Mucosa of descending colon (tissue), 3 donors: ENCODE results near the gene TNNI3K. TPM values are rescaled to one million over a fixed set of nuclear protein-coding genes. Genes with fewer than 3 reads are reported as not detected.

Experiments
- ATAC-seq: fragments of 200-7000 bp; cut with Tn5 transposase; one replicate; pipeline ENCODE4 v1.9.1; 2020; ENCODE audit warnings: mild to moderate bottlenecking, moderate library complexity
- DNase-seq, 3 donors: peaks; one replicate each; pipeline ENCODE4 v3.0.0-alpha.2; 2020
- H3K36me3 ChIP-seq: fragments of 200-600 bp; one replicate; pipeline ENCODE4 v1.8.0; 2021; ENCODE audit warnings: low read depth, mild to moderate bottlenecking
- H3K4me1 ChIP-seq: fragments of 200-600 bp; one replicate; pipeline ENCODE4 v1.8.0; 2021; ENCODE audit warnings: low read depth, mild to moderate bottlenecking
- H3K4me3 ChIP-seq: fragments of 200-600 bp; one replicate; pipeline ENCODE4 v1.8.0; 2021; ENCODE audit warnings: mild to moderate bottlenecking
- H3K9me3 ChIP-seq: fragments of 200-600 bp; one replicate; pipeline ENCODE4 v1.8.0; 2021; ENCODE audit warnings: mild to moderate bottlenecking
- intact Hi-C, 2 donors: fragments of 100-400 bp; cut with DNase I in 1 of 2; cut with micrococcal nuclease in 1 of 2; formaldehyde crosslinking; loops; one replicate each; pipeline versions ENCODE4 v1.11.0 to v1.11.1; 2022; cut with DNase I, micrococcal nuclease
- total RNA-seq, 3 donors: library from RNA; stranded (reverse); fragmentation: NEBNext Ultra II Directional in 2 of 3; extraction: Animal tissue kit (Norgen Biotek cat#: 25700) in 2 of 3; gene quantifications; one replicate each; pipeline versions ENCODE4 v1.2.1 to v1.2.4, GENCODE V29; 2021 to 2023
- TF ChIP-seq, protein P1 (sequence below): fragments of 200-600 bp; IDR thresholded peaks from one replicate; pipeline ENCODE4 v1.8.0; 2022; ENCODE audit warnings: antibody characterized with exemption, mild to moderate bottlenecking
- donor health status: DM: no; HTN: no; CAD: no; lungs with moderate emphysema.
- donor health status: DM: no; HTN: no; CAD: no.
- donor health status: DM: no; HTN: yes; CAD: no.

Gene TNNI3K
- total RNA-seq, 3 donors from 2014 or later = 0.72 to 1.1 (median 1.1) TPM

DNA sequence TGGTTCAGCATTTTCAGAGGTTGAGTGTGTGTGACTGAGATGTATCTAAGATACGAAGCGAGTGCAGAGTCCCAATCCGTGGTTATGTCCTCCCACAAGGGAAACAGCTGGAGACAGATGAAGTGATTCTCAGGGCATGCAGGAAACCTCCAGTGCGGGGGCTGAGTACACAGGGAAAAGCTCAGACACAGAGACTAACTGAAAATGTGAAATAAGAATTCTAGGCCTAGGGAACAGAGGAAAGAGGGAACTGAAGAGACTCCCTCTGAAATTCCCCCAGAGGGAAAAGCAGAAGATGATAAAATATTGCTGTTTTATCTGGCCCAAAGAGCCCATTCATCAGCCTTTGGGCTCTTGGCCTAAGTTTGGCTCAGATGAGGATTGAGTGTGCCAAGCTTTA lies 160.4 kb downstream of the TNNI3K start:
- TF ChIP-seq, protein P1, sequence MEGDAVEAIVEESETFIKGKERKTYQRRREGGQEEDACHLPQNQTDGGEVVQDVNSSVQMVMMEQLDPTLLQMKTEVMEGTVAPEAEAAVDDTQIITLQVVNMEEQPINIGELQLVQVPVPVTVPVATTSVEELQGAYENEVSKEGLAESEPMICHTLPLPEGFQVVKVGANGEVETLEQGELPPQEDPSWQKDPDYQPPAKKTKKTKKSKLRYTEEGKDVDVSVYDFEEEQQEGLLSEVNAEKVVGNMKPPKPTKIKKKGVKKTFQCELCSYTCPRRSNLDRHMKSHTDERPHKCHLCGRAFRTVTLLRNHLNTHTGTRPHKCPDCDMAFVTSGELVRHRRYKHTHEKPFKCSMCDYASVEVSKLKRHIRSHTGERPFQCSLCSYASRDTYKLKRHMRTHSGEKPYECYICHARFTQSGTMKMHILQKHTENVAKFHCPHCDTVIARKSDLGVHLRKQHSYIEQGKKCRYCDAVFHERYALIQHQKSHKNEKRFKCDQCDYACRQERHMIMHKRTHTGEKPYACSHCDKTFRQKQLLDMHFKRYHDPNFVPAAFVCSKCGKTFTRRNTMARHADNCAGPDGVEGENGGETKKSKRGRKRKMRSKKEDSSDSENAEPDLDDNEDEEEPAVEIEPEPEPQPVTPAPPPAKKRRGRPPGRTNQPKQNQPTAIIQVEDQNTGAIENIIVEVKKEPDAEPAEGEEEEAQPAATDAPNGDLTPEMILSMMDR = no peak
- ATAC-seq = no peak
- DNase-seq = peak in 1 of 3 donors; percentile 3

DNA sequence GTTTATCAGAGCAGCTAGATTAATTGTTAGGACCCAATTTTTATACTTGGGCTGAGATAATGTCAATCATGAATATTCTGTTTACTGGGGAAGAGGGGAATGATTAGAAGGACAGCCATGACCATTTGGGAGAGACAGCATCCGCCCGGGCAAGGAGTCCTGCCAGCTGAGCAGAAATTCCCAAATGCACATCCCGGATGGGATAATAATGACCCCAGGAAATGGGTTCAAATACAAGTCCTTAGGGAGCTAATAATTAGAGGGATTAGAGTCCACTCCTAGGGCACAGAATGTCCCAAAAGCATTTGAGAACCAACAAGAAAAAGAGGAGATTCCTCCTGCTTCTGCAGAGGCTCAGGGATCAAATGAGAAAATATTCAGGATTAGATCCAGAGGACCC lies 161.3 kb downstream of the TNNI3K start:
- TF ChIP-seq, protein P1 = no peak
- Histone ChIP-seq H3K36me3 (no peaks in the 10 kb centered on the region), H3K4me1 (no peaks in the 10 kb centered on the region), H3K4me3 (no peak overlapping the region), H3K9me3 (no peaks in the 10 kb centered on the region)
- intact Hi-C loops = no loop called here
- no peak for ATAC-seq
- no peak for DNase-seq

More for the DNA sequence above, 160.4 kb downstream of the TNNI3K start:
- Histone ChIP-seq H3K9me3 (no peaks in the 10 kb centered on the region), H3K4me1 (no peaks in the 10 kb centered on the region), H3K36me3 (no peaks in the 10 kb centered on the region), H3K4me3 (no peak overlapping the region)
- intact Hi-C loops = no loop called here

DNA sequence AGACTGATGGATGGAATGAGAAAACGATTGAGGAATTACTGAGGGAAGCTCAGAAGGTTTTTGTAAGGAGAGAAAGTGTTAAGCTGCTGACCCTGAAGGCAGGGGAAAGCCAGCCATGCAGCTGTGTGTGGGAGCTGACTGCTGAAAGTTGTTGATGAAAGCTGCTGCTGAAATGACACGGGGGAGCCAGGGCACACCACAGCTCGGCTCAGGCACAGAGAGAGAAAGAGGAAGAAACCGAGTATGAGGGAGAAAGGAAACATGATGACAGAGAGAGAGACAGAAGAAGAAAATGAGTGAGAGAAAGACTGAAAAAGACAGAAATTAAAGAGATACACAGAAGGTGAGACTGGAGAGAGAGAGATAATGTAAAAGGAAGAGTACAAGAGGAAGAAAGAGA lies 161.7 kb downstream of the TNNI3K start:
- H3K36me3 ChIP-seq = no peaks in the 10 kb centered on the region
- no peaks in the 10 kb centered on the region for H3K4me1 ChIP-seq
- H3K9me3 ChIP-seq = no peaks in the 10 kb centered on the region
- TF ChIP-seq, protein P1 = no peak
- intact Hi-C loops = no loop called here
- DNase-seq (no peak), ATAC-seq (peak; percentile 13)
- no peak overlapping the region for H3K4me3 ChIP-seq

DNA sequence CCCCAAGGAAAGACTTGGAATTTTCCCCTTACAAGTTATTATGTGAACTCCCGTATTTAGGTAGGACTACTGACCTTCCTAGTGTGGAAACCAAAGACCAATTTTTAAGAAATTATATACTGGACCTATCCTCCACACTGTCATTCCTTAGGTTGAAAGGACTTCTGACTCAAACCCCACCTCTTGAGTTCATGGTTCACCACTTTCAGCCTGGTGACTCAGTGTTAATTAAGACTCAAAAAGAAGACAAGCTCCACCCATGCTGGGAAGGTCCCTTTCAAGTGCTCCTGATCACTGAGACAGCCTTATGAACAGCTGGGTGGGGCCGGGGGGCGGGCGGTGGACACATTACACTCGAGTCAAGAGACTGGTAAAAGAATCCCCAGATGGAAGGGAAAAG lies 164.1 kb downstream of the TNNI3K start:
- no peak for DNase-seq
- no peaks in the 10 kb centered on the region for H3K4me1 ChIP-seq
- H3K9me3 ChIP-seq = no peaks in the 10 kb centered on the region
- H3K4me3 ChIP-seq = no peak overlapping the region
- no peaks in the 10 kb centered on the region for H3K36me3 ChIP-seq
- intact Hi-C loops = no loop called here
- TF ChIP-seq, protein P1 = no peak
- ATAC-seq = no peak

DNA sequence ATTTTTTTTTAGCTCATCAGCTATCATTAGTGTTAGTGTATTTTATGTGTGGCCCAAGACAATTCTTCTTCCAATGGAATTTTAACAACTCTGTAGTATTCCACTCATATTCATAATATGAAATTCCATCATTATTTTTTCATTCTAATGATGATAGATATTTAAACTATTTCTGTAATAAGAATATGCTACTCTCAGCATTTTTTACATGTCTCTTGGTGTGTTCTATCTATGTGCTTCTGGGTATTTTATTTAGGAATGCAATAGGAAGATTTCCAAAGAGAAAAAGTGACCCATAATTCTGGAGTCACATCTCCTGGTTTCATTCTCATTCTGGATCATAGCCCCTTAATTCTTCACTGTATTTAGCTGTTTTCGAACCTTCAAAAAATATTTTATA lies 167.7 kb downstream of the TNNI3K start:
- Histone ChIP-seq H3K9me3 (no peaks in the 10 kb centered on the region), H3K4me1 (no peaks in the 10 kb centered on the region), H3K36me3 (no peaks in the 10 kb centered on the region), H3K4me3 (no peak overlapping the region)
- intact Hi-C loops = no loop called here
- DNase-seq = no peak
- no peak for ATAC-seq
- TF ChIP-seq, protein P1 = no peak

DNA sequence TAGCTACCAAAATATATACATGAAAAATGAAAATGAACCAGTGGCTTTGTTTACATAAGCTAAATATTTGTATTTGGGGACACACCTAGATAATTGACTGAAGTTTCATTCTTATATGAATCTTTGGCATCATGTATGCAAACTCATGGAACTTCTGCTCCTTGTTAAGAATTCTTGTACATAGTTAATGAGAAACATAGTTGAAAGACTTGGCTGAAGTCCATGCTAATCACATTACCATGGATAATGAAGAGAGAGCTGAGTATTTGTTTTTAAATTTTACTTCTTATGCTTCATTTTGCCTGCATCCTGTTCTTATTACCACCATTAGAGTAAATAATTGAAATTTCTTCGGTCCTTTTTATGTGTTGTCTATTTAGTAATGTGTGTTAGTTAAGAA lies 168.4 kb downstream of the TNNI3K start:
- TF ChIP-seq, protein P1 = no peak
- H3K36me3 ChIP-seq = no peaks in the 10 kb centered on the region

More for the DNA sequence above, 168.4 kb downstream of the TNNI3K start:
- Histone ChIP-seq H3K4me3 (no peak overlapping the region), H3K9me3 (no peaks in the 10 kb centered on the region), H3K4me1 (no peaks in the 10 kb centered on the region)
- no peak for ATAC-seq
- intact Hi-C loops = no loop called here
- no peak for DNase-seq
